ENCODE measurements around the gene DAPK3. TPM values are rescaled to one million over a fixed set of nuclear protein-coding genes. Genes with fewer than 3 reads are reported as not detected.

DAPK3 gene
- total RNA-seq, 4 donors from 2014 or later: 192 to 257 (median 235) TPM

GRCh38 chr19:3983542-3983914 lies 12.6 kb upstream of the DAPK3 start:
- no peak for ATAC-seq
- Histone ChIP-seq H3K4me1 (peaks cover 6 to 82% (median 34%) of the 10 kb centered on the region in 3 donors), H3K9me3 (no peaks in the 10 kb centered on the region), H3K36me3 (peaks cover 4 to 56% of the 10 kb centered on the region in 2 donors), H3K27me3 (no peaks in the 10 kb centered on the region), H3K4me3 (peak overlapping the region in 1 of 2 donors; percentile 94), H3K27ac (peak overlapping the region in 3 of 4 donors; percentile 93 to 96 (median 94))
- TF ChIP-seq POLR2A (IDR thresholded peaks at IDR 0.05) (no peak), CTCF (IDR thresholded peaks at IDR 0.05) (no peak), EP300 (IDR thresholded peaks at IDR 0.05) (no peak), POLR2AphosphoS5 (IDR thresholded peaks at IDR 0.05) (no peak)
- 14 to 71% methylated on average over 2 to 5 of the region's 7 CpGs for WGBS, 2 donors (ENCODE audit: low coverage in 1 of 2)

DNA sequence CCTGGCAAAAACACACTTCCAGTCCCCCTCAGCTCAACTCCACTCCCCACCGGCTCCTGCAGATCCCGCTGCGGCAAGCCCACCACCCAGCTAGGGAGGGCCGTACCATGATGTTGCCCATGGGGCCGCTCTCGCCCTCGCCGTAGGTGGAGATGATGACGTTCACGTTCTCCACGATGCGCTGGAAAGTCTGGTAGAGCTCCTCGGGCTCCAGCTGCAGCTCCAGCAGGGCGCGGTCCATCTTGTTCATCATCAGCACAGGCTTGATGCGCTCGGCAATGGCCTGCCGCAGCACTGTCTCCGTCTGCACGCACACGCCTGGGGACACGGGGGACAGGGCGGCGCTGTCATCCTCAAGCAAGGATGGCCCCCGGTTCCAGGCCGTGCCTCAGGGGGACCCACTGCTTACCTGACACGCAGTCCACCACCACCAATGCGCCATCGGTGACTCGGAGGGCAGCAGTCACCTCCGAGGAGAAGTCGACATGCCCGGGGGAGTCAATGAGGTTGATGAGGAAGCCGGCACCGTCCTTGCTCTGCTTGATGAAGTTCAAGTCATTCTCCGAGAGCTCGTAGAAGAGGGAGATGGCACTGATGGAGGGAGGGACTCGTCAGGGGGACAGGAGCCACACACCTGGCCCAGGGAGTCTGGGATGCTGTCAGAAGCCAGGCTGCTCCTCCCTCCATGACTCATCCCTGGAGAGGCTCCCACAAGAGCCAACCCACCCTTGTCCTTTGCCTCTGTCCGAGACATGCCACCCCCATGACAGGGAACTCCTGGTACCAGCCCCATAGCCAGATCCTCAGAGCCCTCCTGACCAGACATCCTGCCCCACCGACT lies 12.0 kb upstream of the DAPK3 start:
- no peak for ATAC-seq
- Histone ChIP-seq H3K27me3 (no peaks in the 10 kb centered on the region), H3K36me3 (peaks cover 4 to 62% of the 10 kb centered on the region in 2 donors), H3K9me3 (no peaks in the 10 kb centered on the region), H3K4me3 (peak overlapping the region in 1 of 2 donors; percentile 94), H3K27ac (peak overlapping the region in 3 of 4 donors; percentile 93 to 96 (median 94)), H3K4me1 (peaks cover 6 to 76% (median 34%) of the 10 kb centered on the region in 3 donors)
- TF ChIP-seq EP300 (IDR thresholded peaks at IDR 0.05) (no peak), POLR2AphosphoS5 (IDR thresholded peaks at IDR 0.05) (no peak), POLR2A (IDR thresholded peaks at IDR 0.05) (no peak), CTCF (IDR thresholded peaks at IDR 0.05) (no peak)
- 40% methylated on average over 2 of the region's 40 CpGs; no CpG with 5 or more reads in 1 of the 2 donors for WGBS, 2 donors (ENCODE audit: low coverage in 1 of 2)

DNA sequence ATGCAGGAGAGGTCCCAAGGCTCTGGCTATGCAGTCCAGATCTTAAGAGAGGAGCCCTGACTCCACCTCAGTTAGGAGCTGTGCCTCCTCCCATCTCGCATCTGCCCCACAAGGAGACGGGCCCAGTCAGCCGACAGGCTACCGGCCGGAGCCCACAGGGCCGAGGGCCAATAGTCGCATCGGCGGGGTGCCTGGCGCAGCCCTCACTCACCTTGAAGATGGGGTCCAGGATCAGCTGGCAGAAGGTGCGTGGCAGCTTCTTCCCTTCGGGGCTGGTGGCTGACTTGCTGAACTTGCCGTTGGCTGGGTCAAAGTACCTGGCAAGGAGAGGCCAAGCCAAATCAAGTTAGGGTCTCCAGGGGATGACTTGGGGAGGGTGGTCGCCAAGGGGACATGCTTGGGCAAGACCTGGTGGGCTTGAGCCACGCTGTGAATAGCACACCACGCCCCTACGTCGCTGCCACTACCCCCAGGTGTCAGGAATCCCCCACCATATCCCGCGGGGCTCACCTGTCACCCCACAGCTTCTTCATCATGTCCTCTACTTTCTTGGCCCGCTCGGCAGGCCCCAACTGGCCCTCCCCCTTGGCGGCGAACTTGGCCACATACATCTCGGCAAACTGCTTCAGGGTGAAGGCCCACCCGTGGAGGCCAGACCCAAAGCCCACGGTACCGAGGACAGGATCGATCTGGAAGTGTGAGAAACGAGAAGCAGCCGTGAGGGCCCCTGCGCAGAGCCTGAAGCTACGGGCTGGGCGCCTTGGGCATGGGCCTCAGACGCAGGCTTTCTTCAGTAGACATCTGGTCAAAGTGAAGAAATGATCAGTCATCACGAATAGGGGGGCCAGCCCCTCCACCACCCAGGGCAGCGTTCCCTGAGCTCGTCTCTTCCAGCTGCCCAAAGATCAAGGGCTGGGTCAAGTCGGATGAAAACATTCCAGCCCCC lies 11.1 kb upstream of the DAPK3 start:
- H3K9me3 ChIP-seq: no peaks in the 10 kb centered on the region
- H3K36me3 ChIP-seq: peaks cover 4 to 71% of the 10 kb centered on the region in 2 donors
- H3K4me3 ChIP-seq: no peak overlapping the region
- H3K4me1 ChIP-seq: peaks cover 6 to 74% (median 27%) of the 10 kb centered on the region in 3 donors
- WGBS, 2 donors (ENCODE audit: low coverage in 1 of 2): 75% methylated on average over 11 of the region's 39 CpGs; no CpG with 5 or more reads in 1 of the 2 donors
- no peaks in the 10 kb centered on the region for H3K27me3 ChIP-seq
- TF ChIP-seq POLR2AphosphoS5 (IDR thresholded peaks at IDR 0.05) (no peak), POLR2A (IDR thresholded peaks at IDR 0.05) (no peak), EP300 (IDR thresholded peaks at IDR 0.05) (no peak), CTCF (IDR thresholded peaks at IDR 0.05) (no peak)
- H3K27ac ChIP-seq: peak overlapping the region in 3 of 4 donors; percentile 93 to 96 (median 94)
- no peak for ATAC-seq

- WGBS, 2 donors (ENCODE audit: low coverage in 1 of 2): 90% methylated on average over 2 of the region's 10 CpGs; no CpG with 5 or more reads in 1 of the 2 donors
- Histone ChIP-seq H3K27me3 (no peaks in the 10 kb centered on the region), H3K36me3 (peaks cover 4 to 78% of the 10 kb centered on the region in 2 donors), H3K4me3 (no peak overlapping the region), H3K4me1 (peaks cover 3 to 74% (median 20%) of the 10 kb centered on the region in 3 donors), H3K27ac (peak overlapping the region in 2 of 4 donors; percentile 94 to 96), H3K9me3 (no peaks in the 10 kb centered on the region)
- no peak for ATAC-seq
- no peak for TF ChIP-seq CTCF (IDR thresholded peaks at IDR 0.05)
- TF ChIP-seq POLR2A (IDR thresholded peaks at IDR 0.05): no peak
Observed at GRCh38 chr19:3981373-3981735, 10.5 kb upstream of the DAPK3 start.

Measured in gastroesophageal sphincter (tissue), 4 donors.